K562 (cell line): ENCODE measurements around the gene ZNF691. TPM values are rescaled to one million over a fixed set of nuclear protein-coding genes. Genes with fewer than 3 reads are reported as not detected.

ENCODE experiments used
- DPF2 ChIP-seq: fragments of 450-650 bp; IDR thresholded peaks from 2 replicates; pipeline ENCODE4 v1.6.1; 2016
- E2F1 ChIP-seq: sonication (generic); formaldehyde crosslinking; IDR thresholded peaks from 2 replicates; pipeline ENCODE4 v1.8.1; 2023; ENCODE audit warnings: mild to moderate bottlenecking, missing genetic modification reagents, moderate library complexity
- ELF4 ChIP-seq: fragments of 450-650 bp; formaldehyde crosslinking; IDR thresholded peaks from 2 replicates; pipeline ENCODE4 v1.4.0; 2022; ENCODE audit warnings: missing genetic modification characterization
- HES1 ChIP-seq: fragments of 450-650 bp; IDR thresholded peaks from 2 replicates; pipeline ENCODE4 v1.6.1; 2016; ENCODE audit warnings: low read depth, mild to moderate bottlenecking, moderate library complexity
- HNRNPL ChIP-seq: fragments of 200-400 bp; formaldehyde crosslinking; IDR thresholded peaks from 2 replicates; pipeline ENCODE4 v1.6.1; 2017; ENCODE audit warnings: low read depth, mild to moderate bottlenecking, low read length
- KDM2B ChIP-seq: fragments of 250-450 bp; sonication (Bioruptor Pico); IDR thresholded peaks from 2 replicates; pipeline ENCODE4 v1.8.0; 2021; ENCODE audit warnings: mild to moderate bottlenecking, moderate library complexity
- THRAP3 ChIP-seq: fragments of 450-650 bp; IDR thresholded peaks from 2 replicates; pipeline ENCODE4 v1.6.1; 2016; ENCODE audit warnings: mild to moderate bottlenecking, inconsistent platforms, borderline replicate concordance
- U2AF2 ChIP-seq: fragments of 200-400 bp; formaldehyde crosslinking; optimal IDR thresholded peaks from 2 replicates; pipeline ENCODE3; 2017; ENCODE audit warnings: low read depth, mild to moderate bottlenecking, low read length
- ZNF407 ChIP-seq: fragments of 450-650 bp; IDR thresholded peaks from 2 replicates; pipeline ENCODE4 v1.6.1; 2016; ENCODE audit warnings: low read depth
- ZNF785 ChIP-seq: fragments of 250-450 bp; sonication (Bioruptor Pico); IDR thresholded peaks from 2 replicates; pipeline ENCODE4 v1.4.0; 2020; ENCODE audit warnings: mild to moderate bottlenecking
- polyA plus RNA-seq, 8 experiments: library from polyadenylated mRNA; depleted of rRNA in 4 of 8; stranded (reverse) in 5 of 8; unstranded in 3 of 8; fragments of >200 nt; fragmentation: Nextera tagmentation in 2 of 8; fragmentation: Illumina TruSeq in 1 of 8; extraction: Ambion mirVana in 2 of 8; extraction: Trizol in 1 of 8; gene quantifications; 2 replicates each; pipeline versions ENCODE4 v1.2.1 to v1.2.3, GENCODE V29; 2011 to 2014; ENCODE audit warnings: inconsistent platforms in 1 of 8, missing spikeins in 1 of 8
- total RNA-seq, 7 experiments: library from RNA; depleted of rRNA in 6 of 7; stranded (reverse); fragments of >200 nt in 6 of 7; fragmentation: Illumina TruSeq in 2 of 7; extraction: Trizol in 2 of 7; gene quantifications; 2 replicates each; pipeline versions ENCODE4 v1.2.1 to v1.2.3, GENCODE V29; 2011 to 2021; ENCODE audit warnings: low replicate concordance in 1 of 7

ZNF691 gene
- total and polyA plus RNA-seq, 9 of the 15 experiments (the other 6 are each of a cell fraction or from before 2014, with no cell fraction given), result 10.7 to 30.4 (median 14.8) TPM

GRCh38 chr1:42873670-42874069 lies 27.3 kb downstream of the ZNF691 start (continued):
- TF ChIP-seq ZNF407, result no peak
- TF ChIP-seq HNRNPL, result no peak
- TF ChIP-seq KDM2B (CRISPR knock-in tag), result no peak
- no peak for TF ChIP-seq ZNF785 (CRISPR knock-in tag)
- TF ChIP-seq E2F1 (CRISPR knock-in tag), result no peak
- no peak for TF ChIP-seq U2AF2
- no peak for TF ChIP-seq THRAP3
- TF ChIP-seq DPF2, result peak; percentile 35; the same call in 1 of the 2 replicates
- no peak for TF ChIP-seq HES1
- TF ChIP-seq ELF4, result no peak
